ENCODE results near the gene LPAR2.

Gene LPAR2

DNA sequence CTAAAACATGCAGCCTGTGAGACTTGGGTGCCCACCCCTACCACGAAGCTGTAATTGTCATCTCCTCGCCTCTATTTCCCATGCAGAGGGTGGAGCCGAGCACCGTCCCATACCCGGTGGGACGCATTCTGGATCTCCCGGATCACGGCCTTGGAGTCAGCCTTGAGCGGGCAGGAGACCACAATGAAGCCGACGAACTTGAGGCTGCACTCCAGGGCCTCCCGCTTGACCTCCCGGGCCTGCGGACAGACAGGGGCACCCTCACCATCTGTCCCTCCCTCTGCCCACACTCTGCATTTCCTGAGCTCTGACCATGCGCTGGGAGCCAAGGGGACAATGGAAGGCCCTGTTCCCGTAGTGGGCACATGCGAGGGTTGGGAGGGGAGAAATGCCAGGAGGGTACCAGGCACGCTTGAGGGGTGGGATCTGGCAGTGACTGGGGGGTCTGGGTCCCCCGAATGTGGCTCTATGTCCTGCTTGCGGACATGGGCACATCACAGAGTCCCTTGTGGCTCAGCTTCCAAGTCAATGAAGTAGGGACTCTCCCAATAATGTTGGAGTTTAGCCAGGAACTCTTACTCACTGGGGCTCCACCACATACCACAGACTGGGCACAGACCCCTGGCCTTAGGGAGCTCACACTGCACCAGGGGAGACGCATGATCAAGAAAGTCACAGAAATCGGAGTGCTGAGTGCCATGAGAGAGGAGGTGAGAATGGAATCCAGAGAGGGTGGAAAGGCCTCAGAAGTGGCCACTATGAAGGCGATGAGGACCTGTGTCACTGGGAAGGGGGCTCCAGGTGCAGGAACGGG, 24.7 kb upstream of the LPAR2 start:
- no peak for DNase-seq

GRCh38 chr19:19651076-19651475, 23.1 kb upstream of the LPAR2 start:
- no peak for DNase-seq

DNA sequence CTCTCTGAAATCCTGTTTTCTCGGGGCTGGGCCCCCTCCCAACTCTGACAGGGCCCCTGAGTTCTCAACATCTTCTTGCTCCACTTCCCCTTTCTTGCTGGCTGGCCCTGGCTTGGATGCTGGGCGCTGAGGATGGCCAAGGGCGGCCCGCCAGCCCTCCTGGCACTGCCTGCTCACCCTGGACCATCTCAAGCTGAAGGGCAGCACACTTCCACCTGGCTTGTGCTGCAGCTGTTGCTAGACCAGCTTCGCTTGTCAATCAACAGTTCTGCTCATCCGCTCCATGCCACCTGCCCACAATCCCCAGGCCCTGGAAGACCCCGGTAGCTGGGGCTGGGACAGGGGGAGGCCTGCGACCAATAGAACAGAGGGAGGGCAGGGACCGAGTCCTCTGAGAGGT, 22.3 kb upstream of the LPAR2 start:
- DNase-seq: no peak

- DNase-seq: no peak
Measured at GRCh38 chr19:19649580-19649995, 21.6 kb upstream of the LPAR2 start.

DNA sequence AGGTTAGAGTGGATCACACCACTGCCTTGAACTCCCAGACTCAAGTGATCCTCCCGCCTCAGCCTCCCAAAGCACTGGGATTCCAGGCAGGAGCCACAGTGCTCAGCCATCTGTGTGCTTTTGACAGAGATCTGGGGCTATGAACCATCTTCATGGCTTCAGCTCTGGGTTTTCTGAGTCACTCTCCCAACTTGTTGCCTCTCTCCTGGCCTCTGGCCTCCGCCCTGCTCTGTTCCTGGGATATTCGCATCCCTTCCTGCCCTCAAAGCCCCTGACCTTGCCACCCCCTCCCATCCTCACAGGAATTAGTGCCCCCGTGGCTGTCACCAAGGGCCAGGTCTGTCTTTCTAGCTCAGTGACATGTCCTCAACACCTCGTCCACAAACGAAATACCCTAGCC, 21.1 kb upstream of the LPAR2 start:
- no peak for DNase-seq

GRCh38 chr19:19647037-19647835, 19.2 kb upstream of the LPAR2 start:
- no peak for DNase-seq

- no peak for DNase-seq
Measured at GRCh38 chr19:19645233-19645870, 17.3 kb upstream of the LPAR2 start.

DNA sequence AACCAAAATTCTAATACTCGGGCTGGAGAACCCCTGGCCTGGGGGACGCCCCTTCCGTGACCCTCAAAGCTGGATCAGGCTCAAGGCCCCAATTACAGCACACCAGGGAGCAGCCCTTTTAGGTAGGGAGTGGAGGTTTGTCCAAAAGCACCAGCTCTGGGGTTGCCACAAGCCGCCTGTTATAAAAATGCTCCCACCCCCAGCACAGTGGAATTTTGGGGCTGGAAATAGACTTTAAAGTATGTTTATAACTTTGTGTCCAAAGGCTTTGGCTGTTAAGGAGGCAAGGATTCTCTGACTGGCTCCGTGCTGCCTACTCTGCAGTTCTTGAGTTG, 16.0 kb upstream of the LPAR2 start:
- no peak for DNase-seq

- peak; percentile 60 for DNase-seq
Measured at GRCh38 chr19:19643158-19644053, 15.4 kb upstream of the LPAR2 start, which contains the start of gene GMIP. Gene GMIP (minus strand): TSS chr19:19643657. CDS start chr19:19643529, 128 bp downstream.

GRCh38 chr19:19642506-19643157, 14.6 kb upstream of the LPAR2 start:
- DNase-seq: no peak

- no peak for DNase-seq
Measured at GRCh38 chr19:19637523-19638251, 9.7 kb upstream of the LPAR2 start.

- no peak for DNase-seq
Measured at GRCh38 chr19:19637186-19637522, 9.1 kb upstream of the LPAR2 start.

DNA sequence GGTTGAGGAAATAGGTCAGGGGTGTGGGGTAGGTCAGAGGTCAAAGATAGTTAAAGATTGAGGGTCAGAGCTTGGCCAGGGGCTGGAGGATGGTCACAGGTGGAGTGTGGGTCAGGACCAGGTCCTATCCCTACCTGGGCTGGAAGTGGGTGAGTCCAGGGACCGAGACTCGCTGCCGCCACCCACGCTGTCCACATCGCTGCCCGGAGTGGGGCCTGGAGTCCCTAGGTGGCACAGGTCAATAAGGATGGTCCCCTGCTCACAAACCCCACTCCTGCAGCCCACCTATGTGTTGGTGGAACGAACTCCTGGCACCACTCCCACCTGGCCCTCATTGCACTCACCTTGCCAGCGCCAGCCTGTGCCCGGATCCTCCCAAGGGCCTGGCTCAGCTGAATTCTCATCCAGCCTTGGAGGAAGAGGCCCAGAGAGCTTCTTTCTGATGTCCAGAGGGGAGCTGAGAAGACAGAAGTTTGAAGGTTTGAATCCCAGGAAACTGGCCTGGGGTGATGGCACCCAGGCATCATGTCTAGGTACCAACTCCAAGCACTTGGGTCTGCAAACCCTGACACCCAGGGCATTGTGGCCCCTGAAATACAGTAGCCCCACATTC, 8.7 kb upstream of the LPAR2 start:
- no peak for DNase-seq

GRCh38 chr19:19635313-19635702, 7.3 kb upstream of the LPAR2 start:
- DNase-seq: no peak

DNA sequence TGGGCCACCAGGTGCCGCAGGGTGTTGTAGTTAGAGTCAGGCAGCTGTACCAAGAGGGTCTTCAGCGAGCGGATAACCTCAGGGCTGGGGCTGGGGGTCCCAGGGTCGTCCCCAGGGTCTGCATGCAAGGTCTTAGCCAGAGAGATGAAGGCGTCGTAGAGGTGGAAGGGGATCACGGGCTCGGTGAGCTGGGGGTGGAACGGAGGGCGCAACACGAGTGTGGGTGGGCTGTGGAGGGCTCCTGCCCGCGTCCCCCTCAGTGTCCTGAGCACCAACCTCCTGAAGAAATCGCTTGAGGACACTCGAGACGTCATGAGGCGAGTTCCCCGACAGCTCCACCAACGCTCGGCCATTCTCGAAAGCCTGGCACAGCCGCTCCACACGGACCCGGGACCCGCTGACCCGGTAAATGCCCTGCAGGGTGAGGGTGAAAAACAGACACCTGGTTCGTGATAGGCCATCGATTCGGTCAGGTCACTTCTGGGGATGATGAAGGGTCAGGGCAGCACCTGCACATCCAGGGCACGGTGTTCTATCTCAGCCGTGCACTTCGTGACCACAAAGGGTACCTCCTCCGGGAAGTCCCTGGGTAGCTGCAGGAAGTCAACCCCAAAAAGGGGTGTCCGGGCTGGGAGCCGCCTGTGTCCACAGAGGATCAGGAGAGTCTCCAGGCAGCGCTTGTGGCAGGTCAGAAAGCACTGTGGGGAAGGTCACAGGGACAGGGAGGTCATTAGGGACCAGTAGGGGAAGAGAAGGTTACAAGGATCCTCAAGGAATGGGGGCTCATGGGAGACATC, 6.7 kb upstream of the LPAR2 start:
- DNase-seq: no peak

DNA sequence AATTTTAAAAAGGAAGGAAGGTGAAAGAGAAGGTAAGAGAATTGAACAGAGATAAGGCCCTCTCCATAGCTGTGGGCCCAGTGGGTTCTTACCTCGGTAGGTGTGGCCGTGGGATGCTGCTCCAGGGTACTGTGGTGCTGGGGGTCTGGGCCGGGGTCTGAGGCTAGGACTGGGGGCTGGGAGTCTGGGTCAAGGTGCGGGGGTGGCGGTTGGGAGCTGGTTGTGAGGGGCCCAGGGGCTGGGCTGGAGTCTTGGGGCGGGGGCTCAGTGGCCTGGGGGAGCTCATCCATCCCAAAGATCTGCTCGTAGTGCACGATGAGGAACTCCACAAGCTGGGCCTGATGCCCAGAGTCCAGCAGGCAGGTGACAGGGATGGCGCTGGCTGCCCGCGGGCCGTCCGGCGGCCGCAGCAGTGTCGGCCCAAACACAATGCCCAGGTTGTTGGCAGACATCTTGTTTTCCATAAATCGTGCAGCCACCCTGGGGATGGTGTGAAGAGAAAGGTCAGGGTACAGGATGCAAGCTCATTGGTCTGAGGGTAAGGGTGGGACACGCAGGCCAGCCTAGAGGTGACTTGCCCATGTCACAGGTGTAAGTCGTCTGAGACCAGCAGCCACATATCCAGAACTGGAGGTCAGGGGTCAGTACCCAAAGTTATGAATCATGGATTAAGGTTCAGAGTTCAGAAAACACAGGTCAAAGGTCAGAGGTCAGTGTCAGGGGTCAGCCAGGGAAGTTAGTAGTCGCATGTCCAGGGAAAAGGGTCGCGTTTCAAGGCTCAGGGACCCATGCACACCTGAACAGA, 5.9 kb upstream of the LPAR2 start:
- no peak for DNase-seq

DNA sequence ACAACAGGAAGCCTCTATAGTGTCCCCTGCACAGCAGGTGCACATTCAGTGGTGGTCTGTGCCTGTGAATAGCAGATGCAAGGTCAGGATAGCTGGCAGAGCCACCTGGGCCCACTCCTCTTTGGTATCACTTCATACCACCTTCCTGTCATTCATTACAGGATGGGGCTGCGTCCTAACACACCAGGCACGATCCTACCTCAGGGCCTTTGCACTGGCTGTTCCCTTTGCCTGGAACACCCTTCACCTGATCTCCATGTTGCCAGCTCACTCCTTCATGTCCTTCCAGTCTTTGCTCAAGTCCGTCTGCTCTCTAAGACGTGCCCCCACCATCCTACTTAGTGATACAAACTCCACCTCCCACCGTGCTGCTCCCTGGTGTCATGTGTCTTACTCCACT, 4.6 kb upstream of the LPAR2 start:
- no peak for DNase-seq

DNA sequence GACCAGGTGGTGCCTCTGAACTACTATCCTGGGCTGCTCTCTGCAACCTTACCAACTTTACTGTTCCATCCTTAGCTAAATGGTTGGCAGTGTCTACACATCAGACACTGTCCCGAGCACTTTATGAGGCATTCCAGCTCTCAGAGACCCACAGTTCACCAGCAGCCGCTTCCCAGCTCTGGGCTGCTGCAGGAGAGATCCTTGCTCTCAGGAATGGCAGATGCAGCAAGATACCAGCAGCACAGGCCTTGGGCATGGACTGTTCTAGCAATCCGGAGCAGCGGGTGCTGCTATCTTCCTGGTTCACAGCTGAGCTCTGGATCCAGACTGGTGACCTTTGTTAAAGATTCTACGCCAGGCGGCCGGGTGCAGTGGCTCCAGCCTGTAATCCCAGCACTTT, 3.3 kb upstream of the LPAR2 start:
- DNase-seq: no peak

- DNase-seq: no peak
Measured at GRCh38 chr19:19630426-19630825, 2.4 kb upstream of the LPAR2 start.

DNA sequence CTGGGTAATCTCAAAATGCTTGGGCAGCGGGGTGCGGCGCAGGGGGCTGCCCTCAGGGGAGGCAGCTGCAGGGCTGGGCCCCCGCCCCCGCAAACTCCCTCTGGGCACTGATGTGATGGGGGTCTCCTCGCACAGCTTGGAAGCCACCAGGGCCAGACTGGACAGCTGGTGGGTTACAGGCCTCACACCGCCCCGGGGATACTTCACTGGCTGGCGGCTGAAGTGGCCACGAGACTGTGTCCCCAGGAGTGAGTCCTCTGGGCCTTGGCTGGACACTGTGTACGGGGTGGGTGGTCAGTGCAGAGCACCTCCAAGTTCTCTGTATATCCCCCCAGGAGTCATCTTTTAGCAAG, 2.0 kb upstream of the LPAR2 start:
- no peak for DNase-seq
